Choroid plexus epithelial cell (primary cell): ENCODE results near the gene VSNL1.

Source experiments
- DNase-seq: peaks from one replicate; pipeline ENCODE4 v3.0.0-alpha.2; 2010; ENCODE audit warnings: low read depth
- H3K4me3 ChIP-seq: 2 replicates; pipeline ENCODE4 v1.5.1; 2011; ENCODE audit warnings: low read depth, mild to moderate bottlenecking, control low read depth, low read length, moderate library complexity
- TF ChIP-seq, protein P1 (sequence below): conservative IDR thresholded peaks from 2 replicates; pipeline ENCODE4 v1.5.1; 2011; ENCODE audit warnings: low read depth, mild to moderate bottlenecking, control low read depth, inconsistent platforms, low read length, moderate library complexity

VSNL1 gene

DNA sequence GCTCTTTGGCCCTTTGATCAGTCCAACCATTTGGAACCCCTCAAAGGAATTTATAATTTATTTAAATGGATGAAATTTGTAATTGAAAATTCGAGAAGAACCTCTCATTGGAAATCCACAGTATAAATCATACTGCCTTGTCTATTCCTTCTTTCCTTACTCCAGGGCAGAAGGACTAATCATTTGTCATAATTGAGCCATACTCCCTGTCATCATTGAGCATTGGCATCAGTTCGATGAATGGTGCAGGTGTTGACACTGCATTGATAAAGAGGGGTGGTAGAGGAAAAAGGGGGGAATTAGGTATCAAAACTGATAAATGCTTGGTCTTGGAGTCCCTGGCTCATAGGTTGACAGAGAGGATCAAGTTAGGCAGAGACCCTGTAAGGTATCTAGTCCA, 2.0 kb downstream of the VSNL1 start:
- TF ChIP-seq, protein P1, sequence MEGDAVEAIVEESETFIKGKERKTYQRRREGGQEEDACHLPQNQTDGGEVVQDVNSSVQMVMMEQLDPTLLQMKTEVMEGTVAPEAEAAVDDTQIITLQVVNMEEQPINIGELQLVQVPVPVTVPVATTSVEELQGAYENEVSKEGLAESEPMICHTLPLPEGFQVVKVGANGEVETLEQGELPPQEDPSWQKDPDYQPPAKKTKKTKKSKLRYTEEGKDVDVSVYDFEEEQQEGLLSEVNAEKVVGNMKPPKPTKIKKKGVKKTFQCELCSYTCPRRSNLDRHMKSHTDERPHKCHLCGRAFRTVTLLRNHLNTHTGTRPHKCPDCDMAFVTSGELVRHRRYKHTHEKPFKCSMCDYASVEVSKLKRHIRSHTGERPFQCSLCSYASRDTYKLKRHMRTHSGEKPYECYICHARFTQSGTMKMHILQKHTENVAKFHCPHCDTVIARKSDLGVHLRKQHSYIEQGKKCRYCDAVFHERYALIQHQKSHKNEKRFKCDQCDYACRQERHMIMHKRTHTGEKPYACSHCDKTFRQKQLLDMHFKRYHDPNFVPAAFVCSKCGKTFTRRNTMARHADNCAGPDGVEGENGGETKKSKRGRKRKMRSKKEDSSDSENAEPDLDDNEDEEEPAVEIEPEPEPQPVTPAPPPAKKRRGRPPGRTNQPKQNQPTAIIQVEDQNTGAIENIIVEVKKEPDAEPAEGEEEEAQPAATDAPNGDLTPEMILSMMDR, result no peak
- no peak for DNase-seq
- no peak overlapping the region for H3K4me3 ChIP-seq

DNA sequence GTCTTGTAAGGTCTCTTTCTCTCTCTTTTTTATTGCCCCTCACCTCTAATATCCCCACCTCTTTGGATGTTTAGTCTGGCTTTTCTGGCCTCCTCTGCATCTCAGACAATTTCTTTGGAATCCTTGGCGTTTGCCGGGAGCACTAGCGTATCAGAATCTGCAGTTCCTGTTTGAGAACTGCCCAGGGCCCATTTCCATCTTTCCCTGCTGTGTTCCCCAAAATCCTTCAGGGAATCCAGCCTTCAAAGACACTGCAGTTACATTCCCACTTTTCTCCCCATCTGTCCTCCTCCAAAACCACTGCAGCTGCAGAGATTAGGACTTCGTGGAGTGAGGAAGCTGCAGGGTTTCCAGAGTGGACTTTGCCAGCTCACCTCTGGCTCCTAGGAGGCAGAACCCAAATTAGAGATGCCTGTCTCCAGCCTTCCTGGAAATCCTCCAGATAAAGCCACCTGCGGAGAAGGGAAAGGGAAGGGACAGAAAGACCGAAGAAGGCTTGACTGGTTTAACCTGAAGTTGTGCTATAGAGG, 2.7 kb downstream of the VSNL1 start:
- no peak for DNase-seq
- TF ChIP-seq, protein P1, result no peak
- H3K4me3 ChIP-seq, result no peak overlapping the region

DNA sequence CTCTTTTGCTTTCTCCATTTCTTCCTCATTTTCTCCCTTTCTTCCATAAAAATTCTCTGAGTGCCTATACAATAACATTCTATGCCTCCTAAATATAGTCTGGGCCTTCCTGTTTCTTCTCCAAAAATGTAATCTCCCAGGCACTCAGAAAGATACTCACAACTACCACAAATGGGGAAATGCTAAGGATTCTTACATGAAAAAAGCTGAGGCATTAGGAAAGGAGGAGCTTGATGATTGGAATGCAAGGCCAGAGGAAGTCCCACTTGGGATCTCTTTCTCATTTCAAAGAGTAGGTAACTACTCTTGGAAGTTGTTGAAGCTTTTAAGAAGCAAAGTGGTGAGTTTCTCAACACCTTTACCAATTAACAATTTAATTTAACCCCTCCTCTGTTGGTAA, 3.4 kb downstream of the VSNL1 start:
- DNase-seq, result peak; percentile 5
- no peak overlapping the region for H3K4me3 ChIP-seq
- TF ChIP-seq, protein P1, result no peak

DNA sequence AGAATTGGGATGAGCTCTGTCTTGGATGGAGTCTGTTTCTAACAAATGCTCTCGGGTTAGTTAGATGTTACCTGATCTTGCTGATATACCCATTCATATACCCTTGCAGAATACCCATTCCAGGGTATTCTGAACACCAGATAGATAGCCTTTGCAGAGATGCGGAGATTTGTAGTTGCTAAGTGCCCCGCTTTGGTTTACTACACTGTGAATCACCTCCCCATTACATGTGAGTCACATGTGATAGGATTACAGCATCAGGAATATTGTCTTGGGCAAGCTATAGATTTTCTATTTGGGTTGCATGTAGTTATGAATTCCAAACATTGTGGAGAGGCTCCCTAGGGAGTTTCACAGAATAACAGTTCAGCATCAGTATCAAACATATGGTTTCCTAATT, 3.8 kb downstream of the VSNL1 start:
- peak; percentile 23 for DNase-seq
- TF ChIP-seq, protein P1, result no peak

DNA sequence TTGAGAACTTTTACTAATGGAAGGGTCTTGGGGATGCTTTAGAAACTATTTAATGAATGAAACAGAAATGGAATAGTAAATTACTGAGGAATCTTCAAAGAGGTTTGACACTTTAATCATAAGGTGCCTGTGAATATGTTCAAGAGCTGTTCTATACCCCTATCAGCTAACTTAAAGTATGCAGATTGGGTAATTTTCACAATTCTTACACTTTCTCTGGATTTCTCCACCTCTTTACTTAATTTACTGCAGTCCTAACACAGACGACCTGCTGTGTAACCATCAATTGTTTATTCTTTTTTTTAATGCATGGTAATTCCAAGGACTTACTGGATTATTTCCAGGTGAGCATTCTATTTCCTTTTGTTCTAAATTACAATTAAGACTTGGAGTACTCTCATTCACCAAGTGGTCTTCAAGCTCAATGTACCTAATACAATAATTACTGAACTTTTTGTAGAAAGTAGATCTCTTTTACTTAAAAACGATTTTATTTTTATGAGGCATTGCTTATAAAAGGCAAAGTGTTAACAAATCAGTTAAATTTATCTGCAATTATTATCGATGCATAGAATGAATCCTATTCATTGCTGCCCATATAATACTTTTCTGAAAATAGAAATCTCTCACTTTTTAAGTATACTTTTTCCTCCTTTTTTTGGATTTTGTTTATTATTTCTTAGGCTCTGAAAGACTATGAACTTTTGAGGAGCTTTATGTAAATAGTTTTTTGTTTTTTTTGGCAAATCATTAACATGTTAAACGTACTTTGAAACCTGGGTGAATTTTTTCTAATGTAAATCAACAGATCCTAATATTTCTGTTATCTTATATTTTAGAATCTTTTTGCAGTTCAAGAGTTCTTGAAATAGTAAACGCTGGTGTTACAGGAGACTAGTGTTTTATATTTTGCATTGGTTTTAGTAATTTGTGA, 5.5 kb downstream of the VSNL1 start:
- DNase-seq, result no peak
- TF ChIP-seq, protein P1, result no peak

More for the DNA sequence above, 3.8 kb downstream of the VSNL1 start:
- H3K4me3 ChIP-seq, result no peak overlapping the region

DNA sequence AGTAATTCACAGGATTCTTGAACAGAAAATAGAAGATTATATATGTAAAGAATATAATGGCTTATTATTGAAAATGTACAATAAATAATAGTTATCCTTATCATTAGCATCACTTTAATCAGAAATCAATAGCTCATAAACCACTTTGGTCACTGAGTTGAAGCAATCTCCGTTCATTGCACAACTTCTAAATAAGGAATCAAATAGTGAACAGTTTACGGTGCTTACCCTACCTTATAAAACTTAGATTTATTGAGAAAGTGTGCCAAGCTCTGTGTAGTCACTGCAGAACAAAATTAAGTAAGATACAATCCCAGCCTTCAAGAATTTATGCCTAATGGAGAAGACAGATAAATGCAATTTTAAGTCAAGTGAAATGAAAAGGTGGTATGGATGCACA, 6.7 kb downstream of the VSNL1 start:
- TF ChIP-seq, protein P1, result no peak
- no peak for DNase-seq
- no peak overlapping the region for H3K4me3 ChIP-seq

More for the DNA sequence above, 5.5 kb downstream of the VSNL1 start:
- no peak overlapping the region for H3K4me3 ChIP-seq

DNA sequence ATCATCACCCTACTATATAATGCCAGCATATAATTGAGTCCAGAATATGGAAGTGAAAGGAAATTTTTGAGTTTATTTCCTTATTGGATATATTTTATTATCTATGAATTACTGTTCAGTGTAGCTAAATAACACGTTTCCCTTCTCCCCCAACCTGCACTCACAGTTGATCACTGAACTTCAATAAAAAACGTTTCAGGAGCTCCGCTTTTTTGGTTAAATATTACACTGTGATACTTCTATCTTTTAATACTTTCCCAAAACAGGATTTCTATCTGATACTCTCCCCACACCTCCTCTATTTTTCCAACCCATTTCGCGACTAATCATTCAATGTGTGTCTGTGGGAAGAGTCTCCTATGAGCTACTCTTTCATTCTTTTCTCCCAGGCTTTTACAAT, 7.2 kb downstream of the VSNL1 start:
- no peak for DNase-seq
- TF ChIP-seq, protein P1, result no peak
- H3K4me3 ChIP-seq, result no peak overlapping the region
